ENCODE measurements around the gene SERPINA1. TPM values are rescaled to one million over a fixed set of nuclear protein-coding genes. Genes with fewer than 3 reads are reported as not detected.
"Not testable (repeated sequence)": the region's sequence is repeated elsewhere in the genome, so short reads cannot be mapped to it uniquely, and the experiment has no call there.

SERPINA1 gene
- total RNA-seq, 1 donor from 2014 or later: 0.22 TPM

DNA sequence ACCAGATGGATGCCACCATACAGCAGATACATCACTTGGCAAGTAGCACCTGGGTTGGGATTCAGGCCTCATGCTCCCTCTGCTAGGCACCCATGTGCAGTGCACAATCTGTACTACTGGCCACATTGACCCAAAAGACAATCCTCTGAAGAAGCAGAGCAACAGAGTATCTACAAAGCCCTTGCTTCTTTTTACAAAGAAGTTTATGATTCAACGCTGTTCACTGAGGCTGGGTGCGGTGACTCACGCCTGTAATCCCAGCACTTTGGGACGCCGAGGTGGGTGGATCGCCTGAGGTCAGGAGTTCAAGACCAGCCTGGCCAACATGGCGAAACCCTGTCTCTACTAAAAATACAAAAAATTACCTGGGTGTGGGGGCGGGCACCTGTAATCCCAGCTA is 34.2 kb downstream of the SERPINA1 start:
- intact Hi-C loops (cut with micrococcal nuclease): not testable (repeated sequence)

DNA sequence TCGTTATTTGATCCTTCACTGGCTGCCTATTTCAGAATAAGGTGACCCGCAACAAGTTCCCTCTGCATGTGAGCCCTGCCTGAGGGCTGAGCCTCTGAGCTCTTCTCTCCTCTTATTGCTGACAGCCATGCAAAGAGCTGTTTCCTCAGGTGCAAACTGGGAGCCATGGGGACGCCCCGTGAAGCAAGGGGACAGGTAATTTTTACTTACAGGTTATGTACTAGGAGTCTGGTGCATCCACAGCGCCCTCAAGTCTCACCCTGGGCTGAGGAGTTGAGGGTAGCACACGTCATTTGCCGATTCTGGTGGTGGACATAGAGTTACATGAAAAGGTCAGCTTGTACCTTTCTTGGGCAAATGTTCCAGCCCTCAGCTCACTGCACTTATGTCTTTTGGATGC is 39.1 kb downstream of the SERPINA1 start:
- intact Hi-C loops (cut with micrococcal nuclease): no loop called here

DNA sequence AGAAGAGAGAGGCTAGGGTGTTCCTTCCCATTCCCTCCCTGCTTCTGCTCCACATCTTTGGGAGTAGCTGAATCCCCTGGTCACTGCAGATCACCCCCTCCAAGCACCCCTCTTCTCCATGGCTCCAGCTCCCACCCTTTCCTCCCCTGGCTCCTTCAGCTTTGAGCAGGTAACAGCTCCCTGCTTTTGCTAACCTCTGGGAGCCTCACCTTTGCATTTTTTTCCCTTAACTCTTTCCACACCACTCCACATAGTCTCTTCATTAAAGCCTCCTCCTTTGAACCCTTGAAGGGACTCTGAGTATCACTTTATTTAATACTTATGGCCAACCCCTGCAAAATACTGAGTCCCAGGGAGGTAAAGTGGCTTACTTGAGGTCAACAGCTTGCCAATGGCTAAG is 39.6 kb downstream of the SERPINA1 start:
- intact Hi-C loops (cut with micrococcal nuclease): no loop called here

DNA sequence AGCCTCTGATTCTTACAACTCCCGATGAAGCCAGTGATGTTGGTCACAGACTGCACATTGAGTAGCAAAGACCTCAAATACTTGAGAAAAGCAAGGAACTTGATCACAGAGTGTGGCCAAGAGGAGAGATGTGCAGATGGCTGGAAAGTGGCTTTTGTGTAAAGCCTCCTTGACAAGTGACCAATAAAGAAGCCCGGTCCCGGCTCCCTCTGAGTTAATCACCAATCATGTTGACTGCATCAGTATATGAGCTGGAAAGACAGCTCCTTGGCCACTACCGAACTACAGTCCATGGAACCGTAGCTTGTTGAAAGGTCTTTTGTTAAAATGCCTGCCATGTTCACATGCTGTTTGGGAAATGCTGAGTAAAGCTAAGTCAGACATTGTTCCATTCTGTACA is 41.6 kb downstream of the SERPINA1 start:
- intact Hi-C loops (cut with micrococcal nuclease): no loop called here

DNA sequence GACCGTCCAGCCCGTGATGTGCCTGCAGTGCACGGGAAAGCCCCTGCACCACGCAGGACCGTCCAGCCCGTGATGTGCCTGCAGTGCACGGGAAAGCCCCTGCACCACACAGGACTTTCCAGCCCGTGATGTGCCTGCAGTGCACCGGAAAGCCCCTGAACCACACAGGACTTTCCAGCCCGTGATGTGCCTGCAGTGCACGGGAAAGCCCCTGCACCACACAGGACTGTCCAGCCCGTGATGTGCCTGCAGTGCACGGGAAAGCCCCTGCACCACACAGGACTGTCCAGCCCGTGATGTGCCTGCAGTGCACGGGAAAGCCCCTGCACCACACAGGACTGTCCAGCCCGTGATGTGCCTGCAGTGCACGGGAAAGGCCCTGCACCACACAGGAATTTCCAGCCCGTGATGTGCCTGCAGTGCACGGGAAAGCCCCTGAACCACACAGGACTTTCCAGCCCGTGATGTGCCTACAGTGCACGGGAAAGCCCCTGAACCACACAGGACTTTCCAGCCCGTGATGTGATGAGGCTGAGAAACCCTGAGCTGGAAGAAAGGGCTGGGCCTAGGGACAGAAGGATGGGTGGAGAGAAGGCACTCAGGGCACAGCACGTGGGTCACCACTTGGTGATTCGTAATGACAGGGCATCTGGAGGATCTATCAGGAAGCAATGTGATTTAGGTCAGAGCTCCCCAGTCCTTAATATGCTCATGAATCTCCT is 42.2 kb downstream of the SERPINA1 start:
- intact Hi-C loops (cut with micrococcal nuclease): not testable (repeated sequence)

DNA sequence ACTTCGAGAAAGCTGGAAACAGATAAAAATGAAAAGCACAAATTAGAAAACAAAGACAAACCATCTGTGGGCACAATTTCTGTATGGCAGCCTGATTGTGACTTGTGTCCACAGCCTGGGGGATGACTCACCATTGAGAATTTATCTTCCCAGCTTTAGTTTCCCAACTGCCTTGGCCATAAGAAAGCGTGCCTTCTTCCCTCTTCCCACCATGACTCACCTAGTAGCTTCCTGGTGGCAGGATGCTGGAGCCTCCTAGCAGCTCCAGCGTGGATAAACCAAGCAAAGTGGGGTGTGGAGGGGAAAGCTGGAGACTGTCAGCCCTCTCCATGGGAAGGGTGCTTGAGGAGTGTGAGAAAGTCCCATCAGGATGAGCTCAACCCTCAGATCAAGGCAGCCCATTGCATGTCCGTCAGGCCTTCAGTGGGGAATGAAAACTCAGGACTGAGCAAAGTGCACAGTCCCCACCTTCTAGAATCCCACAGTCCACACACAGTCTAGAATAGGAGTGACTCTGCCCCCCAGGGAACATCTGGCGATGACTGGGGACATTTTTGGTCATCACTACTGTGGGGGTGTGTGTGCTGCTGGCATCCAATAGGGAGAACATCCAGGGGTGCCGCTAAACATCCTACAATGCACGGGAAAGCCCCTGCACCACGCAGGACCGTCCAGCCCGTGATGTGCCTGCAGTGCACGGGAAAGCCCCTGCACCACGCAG is 42.9 kb downstream of the SERPINA1 start:
- intact Hi-C loops (cut with micrococcal nuclease): no loop called here

DNA sequence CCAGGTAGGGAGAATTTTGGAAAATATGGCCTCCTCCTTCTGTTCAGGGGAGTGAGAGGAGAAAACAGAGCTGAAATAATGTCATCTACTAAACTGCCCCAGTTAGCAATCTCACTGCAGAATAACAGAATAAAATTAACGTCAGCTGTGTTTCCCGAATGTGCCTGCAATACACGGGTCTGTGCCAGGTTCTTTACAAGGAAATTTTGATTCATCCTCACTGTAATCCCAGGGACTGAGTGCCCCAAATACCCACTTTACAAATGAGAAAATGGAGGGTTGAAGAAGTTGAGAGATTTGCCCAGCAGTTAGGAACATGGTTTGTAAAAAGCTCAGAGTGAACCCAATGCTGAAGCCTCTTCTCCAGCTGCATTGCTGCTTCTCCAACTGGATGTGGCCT is 44.0 kb downstream of the SERPINA1 start:
- intact Hi-C loops (cut with micrococcal nuclease): no loop called here

DNA sequence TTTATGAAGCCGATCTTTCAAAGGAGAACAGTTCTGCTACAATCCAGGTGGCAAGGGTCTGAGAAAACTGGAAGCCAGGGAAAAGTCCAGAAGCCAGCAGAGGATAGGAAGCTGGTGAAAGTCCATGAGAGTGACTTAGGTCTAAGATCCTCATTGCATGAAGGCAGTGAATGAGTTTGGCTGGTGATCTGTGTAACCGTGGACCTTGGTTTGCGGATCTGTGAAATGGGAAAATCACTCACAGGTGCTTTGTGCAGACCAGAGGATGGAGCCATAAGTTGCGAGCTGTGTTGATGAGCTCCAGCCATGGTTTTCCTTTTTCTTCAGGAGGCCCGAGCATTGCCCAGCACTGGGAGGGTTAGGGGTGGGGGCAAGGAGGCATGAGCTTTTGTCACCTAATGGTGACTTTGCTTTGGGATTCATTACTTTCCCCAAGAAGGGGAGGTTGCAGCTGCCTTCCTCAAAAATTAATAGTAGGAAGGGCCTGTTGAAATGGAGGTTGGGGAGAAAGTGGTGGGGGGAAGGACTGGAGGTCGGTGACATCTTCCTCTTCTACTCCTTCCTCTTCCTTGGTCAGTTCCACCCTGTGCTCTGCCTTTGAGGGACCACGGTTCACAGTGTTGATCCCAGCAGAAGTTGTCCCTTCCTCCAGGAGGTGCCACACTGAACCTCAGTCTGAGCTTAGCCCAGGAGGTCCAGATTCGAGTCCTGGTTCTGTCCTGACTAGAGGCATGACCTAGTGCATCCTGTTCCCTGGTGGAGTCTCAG is 45.0 kb downstream of the SERPINA1 start:
- intact Hi-C loops (cut with micrococcal nuclease): no loop called here

DNA sequence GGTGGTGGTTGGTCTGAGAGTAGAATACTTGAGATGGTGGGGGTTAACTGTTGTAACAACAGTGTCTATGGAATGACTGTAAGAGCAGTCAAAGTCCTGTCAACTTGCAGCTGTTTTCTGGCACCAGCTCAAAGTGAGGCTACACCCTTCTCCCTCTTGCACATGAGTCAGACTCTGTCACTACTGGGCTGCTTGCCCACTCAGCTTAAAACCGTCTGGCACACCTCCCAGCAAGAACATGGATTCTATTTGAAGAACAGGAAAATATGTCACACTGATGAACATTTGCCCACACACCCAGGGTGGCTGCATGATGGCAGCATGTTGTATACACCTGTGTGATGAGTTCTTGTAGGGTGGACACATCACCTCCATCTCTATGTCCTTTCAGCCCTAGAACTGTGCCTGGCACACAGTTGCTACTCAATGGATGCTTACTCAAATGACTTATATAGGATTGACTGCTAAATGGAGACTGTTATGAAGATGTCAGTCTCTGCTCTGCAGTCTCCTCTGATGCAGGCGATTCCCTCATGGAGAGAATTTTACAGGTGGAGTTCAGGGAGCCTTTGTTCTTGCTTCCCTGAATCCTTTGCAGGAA is 46.0 kb downstream of the SERPINA1 start:
- intact Hi-C loops (cut with micrococcal nuclease): no loop called here

DNA sequence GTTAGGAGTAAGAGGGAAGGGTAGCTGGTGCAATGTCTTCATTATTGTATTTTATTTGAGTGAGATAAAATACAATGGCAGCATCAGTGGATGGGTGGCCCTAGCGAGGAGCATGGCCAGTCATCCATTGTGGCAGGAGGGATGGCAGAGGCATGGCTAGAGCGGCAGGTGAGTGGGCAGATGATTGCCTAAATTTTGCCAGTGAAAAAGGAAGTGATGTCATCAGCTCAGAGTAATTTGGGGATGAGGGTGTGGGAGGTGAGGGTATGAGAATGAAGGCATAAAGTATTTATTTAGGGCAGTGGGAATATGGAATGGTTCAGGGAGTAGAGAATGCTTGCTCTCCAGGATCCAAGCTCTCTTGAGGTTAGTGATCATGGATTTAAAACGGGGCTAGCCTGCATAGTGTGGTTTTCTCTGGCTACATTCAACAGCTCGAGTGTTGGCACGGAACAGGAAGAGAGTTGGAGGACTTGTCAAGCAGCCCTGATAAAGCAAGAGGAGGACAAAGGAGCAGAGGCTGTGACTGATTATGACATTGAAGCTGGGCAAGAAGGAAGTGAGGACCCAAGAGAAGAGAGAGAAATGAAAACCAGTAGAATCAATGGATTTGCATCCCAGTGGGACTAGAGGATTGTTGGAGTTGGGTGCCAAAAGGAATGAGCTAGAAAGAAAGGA is 46.6 kb downstream of the SERPINA1 start:
- intact Hi-C loops (cut with micrococcal nuclease): no loop called here

DNA sequence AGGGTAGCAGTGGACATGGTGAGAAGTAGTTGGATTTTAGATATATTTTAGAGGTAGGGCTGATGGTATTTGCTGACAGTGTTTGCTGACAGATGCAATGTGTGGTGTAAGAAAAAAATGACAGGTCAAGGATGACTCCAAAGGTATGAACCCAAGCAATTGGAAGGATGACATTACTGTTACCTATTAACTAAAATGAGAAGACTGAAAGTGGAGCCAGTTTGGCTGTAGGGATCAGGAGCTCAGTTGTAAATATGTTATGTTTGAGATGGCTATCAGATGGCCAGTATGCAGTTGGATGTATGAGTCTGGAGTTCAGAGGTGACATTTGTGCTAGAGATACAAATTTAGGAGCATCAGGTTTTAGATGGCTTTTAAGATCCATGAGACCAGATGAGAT is 47.9 kb downstream of the SERPINA1 start:
- intact Hi-C loops (cut with micrococcal nuclease): no loop called here

DNA sequence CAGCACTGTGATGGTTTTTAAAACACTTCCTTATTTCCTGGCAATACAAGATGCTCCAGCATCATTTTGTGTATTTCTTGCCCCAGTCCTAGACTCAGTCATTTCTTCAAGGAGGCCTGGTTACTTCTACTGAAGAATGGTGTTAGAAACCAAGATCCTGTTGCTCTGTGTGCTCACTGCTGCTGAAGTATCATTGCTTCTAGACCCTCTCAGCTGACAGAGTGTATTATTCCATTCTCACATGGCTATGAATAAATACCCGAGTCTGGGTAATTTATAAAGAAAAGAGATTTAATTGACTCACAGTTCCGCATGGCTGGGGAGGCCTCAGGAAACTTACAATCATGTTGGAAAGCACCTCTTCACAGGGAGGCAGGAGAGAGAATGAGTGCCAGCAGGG is 50.4 kb downstream of the SERPINA1 start:
- intact Hi-C loops (cut with micrococcal nuclease): no loop called here

DNA sequence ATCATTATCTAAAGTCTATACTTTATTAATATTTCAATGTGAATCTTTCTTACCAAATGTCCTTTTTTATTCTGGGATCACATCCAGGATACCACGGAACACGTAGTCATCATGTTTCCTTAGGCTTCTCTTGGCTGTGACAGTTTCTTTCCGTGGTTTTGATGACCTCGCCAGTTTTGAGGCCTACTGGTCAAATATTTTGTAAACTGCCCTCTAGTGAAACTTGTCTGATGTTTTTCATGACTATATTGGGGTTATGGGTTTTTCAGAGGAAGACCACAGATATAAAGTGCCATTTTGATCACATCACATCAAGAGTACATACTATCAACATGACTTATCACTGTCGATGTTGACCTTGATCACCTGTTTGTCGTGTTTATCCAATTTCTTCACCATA is 51.1 kb downstream of the SERPINA1 start:
- intact Hi-C loops (cut with micrococcal nuclease): no loop called here

DNA sequence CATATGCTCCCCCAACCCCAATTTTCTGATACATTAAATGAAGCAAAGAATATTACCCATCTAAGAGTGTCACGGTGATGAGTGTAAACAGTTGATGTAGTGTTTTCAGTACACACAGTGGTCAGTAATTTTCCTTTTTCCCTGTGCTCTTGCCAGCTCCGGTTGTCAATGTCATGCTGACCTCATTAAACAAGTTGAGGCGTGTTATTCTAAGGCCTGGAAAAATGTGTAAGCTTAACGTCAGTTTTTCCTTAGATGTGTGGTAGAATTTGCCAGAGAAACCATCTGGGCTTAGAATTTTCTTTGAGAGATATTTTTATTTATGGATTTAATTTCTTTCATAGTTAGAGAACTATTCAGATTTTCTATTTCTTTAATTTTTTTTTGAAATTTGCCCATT is 53.5 kb downstream of the SERPINA1 start:
- intact Hi-C loops (cut with micrococcal nuclease): no loop called here

DNA sequence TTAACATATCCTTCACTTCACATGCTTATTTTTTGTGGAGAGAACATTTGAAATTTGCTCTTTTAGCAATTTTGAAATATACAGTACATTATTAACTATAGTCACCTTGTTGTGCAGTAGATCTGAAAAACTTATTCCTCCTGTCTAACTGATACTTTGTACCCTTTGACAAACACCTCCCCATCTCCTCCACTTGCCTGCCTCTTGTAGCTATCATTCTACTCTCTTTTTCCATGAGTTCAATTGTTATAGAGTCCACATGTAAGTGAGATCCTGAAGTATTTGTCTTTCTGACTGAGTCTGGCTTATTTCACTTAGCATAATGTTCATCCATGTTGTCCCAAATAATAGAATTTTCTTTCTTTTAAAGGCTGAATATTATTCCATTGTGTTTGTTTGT is 55.8 kb downstream of the SERPINA1 start:
- intact Hi-C loops (cut with micrococcal nuclease): no loop called here

DNA sequence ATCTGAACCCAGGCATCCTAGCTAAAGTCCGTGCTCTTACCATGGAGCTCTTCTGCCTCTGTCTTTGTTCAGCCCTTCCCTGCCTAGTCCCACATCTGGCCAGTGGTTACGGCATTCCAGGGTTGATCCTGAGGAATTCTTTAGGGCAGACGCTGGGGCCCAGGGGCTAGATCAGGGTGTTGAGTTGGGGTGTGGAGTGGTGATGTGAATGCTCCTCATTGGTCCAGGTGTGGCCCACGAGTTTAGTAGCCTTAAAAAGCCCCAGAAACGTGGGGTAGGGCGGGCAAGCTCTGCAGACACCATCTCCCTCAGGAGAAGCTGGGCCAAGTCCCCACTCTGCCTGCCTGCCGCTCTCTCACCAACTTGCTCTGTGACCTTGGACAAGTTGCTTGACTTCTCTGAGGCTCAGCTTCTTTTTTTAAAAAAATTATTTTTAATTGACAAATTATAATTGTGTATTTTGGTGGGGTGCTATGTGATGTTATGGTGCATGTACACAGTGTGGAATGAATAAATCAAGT is 56.3 kb downstream of the SERPINA1 start:
- intact Hi-C loops (cut with micrococcal nuclease): no loop called here

DNA sequence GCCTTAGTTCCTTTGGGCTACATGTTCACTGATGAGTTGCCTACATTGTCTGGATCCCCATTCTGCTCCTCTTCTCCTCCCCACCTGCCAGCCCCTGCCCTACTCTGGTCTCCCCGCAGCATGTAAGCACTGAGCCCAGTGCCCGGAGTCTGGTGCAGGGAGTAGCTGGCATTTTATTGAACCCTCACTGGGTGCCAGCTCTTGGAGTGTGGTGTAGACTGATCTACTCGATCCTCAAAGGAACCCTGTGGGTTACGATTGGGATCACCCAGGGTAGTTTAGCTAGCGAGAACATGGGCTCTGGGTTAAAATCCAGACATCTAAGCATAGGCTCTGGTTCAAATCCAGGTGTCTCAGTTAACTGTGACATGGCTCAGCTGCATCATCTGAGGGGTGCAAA is 56.9 kb downstream of the SERPINA1 start:
- intact Hi-C loops (cut with micrococcal nuclease): no loop called here

DNA sequence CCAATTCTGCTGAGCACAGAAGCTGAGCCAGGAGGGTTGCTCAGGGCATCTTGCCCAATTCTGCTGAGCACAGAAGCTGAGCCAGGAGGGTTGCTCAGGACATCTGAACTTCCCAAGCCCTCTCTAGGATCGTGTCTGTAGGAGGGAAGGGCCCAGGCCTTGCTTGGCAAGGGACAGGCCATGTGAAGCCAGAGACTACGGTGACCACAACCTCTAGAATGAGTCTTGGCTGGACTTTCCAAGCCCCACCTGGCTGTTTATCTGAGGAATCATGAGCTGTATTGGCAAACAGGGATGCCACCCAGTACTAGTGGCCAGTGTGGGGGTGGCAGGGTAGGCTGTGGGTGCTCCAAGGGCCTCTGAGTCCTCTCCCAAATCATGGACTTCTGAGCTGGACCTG is 57.5 kb downstream of the SERPINA1 start:
- intact Hi-C loops (cut with micrococcal nuclease): no loop called here

DNA sequence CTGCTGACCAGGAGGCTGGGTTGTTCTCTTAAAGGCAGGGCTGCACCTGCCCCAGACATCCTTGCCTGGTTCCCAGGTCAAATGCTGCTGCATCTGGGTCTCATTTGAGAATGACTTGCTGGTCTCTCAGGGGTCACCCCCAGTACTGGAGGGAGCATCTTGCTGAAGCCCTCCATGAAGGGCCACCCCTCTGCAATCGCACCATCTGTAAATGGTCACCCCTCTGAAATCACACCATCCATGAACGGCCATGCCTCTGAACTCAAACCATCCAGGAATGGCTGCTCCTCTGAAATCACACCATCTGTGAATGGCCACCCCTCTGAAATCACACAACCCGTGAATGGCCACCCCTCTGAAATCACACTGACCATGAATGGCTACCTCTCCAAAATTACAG is 58.0 kb downstream of the SERPINA1 start:
- intact Hi-C loops (cut with micrococcal nuclease): no loop called here

DNA sequence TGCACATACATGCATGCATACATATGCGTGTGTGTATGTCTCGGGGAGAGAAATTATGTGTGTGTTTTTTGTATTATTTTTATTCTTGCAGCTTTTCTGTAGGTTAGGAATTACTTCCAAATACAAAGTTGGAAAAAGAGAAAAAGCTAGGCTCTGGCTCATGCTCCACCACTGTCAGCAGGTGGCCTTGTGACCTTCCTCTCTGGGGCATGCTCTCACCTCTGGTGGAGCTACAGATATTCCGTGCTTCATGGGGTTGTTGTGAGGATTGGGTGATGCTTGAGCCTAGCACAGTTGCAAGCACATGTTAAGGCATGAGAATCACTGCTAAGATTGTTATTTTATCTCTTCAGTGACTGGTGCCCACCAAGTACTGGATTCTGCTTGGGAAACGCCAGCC is 58.5 kb downstream of the SERPINA1 start:
- intact Hi-C loops (cut with micrococcal nuclease): no loop called here

DNA sequence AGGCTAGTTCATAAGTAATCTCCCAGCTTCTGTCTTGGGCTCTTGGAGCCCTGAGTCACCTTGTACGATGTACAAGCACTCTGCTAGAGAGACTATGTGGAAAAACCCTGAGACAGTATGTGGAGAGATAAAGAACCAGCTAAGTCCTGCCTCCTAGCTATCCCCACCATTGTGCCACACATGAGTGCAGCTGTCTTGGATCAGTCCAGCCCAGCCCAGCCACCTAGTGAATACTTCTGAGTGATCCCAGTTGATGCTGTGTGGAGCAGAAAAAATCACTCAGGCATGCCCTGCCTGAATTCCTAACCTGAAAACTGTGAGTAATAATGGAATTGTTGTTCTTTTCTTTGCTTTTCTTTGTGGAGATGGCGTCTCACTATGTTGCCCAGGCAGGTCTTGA is 60.2 kb downstream of the SERPINA1 start:
- intact Hi-C loops (cut with micrococcal nuclease): no loop called here

All from T-helper 1 cell treated with Interleukin-12 subunit alpha and Interleukin-12 subunit beta and Interleukin-4 antibody, amounts not matched to agents 30 ng/mL and 1 ng/mL, for 36 hours (primary cell).